SK-N-MC (cell line): ENCODE results near the gene FN1.

ENCODE experiments used
- EZH2 ChIP-seq: fragments of 200-600 bp; sonication (generic); IDR thresholded peaks from one replicate; pipeline ENCODE4 v1.6.1; 2017; ENCODE audit warnings: antibody characterized with exemption
- POLR2AphosphoS5 ChIP-seq: IDR thresholded peaks from 2 replicates; pipeline ENCODE4 v1.6.1; 2012; ENCODE audit warnings: mild to moderate bottlenecking, low read depth, low read length, borderline replicate concordance

DNA sequence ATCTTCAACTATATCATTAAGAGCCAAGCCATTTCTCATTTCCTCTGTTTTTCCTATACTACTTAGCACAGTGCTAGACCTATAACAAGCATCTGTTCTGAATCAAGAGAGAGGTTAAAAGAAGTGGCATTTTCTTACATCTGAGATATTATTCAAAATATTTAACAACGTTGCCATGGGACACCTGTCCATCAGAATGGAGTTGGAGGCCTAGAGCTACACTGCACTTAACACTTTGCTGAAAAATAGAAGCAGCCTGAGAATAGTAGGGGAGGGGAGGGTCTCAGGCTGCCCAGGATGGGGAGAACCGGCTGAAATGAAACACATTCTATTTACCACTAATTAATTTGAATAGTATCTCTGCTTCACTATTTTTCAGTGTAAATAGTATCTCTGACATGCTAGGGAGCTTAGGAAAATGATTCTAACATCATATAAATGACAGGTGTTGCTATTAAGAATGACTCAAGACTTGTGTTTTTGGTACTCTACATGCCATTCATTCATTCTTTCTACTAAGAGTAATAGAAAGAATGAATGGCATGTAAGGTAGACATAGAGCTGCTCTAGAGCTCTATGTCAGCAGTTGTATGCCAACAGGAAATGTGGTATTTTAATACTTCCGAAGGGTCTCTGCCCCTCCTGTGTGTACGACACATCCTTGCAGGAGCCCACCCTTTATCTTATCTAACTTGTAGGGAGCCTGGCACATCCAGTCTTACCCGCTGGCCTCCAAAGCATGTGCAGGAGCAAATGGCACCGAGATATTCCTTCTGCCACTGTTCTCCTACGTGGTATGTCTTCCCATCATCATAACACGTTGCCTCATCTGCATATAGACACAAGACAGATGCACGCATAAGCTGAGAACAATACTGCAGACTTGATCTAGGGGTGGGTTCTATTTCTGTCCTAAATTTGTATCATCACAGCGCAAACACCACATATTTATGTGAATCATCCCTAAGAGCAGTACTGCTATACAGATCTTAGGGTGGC lies 71.4 kb downstream of the FN1 start:
- TF ChIP-seq EZH2 (no peak), POLR2AphosphoS5 (no peak)
